SIG-M5 treated with dmso at 0.1 percent for 504 hours (cell line): Measurements from ENCODE around the gene TTLL1.
"Not testable (repeated sequence)": the region's sequence is repeated elsewhere in the genome, so short reads cannot be mapped to it uniquely, and the experiment has no call there.

Experiments used
- DNase-seq: peaks from one replicate; lab custom pipeline; 2025; ENCODE audit not compliant: unreplicated experiment; lab: John Stamatoyannopoulos, UW

Gene TTLL1

DNA sequence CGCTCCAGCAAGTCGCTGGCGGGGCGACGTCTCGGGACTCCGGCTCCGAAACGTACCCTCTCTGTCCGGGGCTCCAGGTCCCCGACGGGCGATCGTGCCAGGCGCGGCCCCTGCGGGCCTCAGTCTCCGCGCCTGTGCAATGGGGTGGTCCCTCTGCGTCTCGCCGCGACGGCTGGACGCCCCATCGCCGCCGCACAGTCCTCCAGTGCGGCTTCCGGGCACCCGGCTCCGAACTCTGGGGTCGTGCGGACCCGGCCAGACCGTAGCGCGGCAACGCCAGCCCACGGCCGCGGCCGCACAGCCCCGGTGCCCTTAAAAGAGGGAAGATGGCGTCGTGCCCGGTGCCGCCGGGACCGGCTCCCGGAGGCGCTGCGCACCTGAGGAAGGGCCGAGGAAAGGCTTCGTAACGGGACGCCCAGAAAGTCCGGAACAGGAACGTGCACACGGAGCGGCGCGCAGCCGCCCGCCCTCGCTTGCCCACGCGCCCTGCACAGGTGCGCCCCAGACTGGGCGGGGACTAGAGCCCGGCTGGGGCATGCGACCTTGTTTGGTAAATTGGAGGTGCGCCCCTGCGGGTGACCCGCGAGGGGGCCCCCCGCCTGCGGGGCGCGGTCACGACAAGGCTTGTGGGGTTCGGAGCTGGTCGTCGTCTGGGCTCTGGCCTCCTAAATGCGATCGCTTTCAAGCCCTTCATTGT, 21.9 kb upstream of the TTLL1 start:
- no peak for DNase-seq

GRCh38 chr22:43110444-43110926, 21.3 kb upstream of the TTLL1 start, which contains the start of gene BIK:
TSS of gene BIK (plus strand) at chr22:43110750. CDS start at chr22:43124023, 13,273 bp downstream.
- no peak for DNase-seq

- no peak for DNase-seq
Observed at GRCh38 chr22:43109921-43110443, 20.8 kb upstream of the TTLL1 start.

DNA sequence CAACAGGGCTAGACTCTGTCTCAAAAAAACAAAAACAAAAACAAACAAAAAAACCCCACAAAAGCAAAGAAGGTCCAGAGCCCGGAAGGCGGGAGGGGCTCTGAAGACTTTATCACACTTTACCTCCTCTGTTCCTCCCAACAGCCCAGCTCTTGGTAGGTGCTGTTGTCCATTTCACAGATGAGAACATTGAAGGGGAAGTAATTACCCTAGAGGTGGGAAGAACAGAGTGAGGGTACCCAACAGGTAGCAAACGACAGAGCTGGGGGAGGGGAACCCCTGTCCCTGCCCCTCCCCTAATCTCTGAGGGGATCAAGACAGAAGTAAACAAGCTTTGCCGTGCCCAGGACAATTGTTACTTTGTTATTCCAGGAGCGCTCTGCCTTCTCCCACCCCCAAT, 20.3 kb upstream of the TTLL1 start:
- no peak for DNase-seq

DNA sequence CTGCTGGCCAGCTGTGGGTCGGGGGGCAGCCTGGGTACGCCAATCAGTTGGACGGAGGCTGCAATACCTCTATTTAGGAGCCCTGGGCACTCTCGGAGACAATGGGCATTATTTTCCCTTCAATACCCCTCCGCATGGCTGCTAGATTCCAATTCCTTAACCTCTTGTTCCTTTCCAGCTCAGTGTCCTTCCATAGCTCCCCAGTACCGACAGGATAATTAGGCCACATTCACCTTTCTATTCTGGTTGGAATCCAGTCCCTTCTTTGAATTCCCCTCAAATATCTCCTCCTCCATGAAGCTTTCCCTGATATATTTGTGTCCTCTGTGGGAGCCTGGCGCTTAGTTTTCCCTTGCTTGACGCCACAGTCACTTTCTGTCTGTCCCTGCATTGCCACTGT, 17.1 kb upstream of the TTLL1 start:
- DNase-seq, result no peak

GRCh38 chr22:43104950-43105349, 15.8 kb upstream of the TTLL1 start:
- not testable (repeated sequence) for DNase-seq

- DNase-seq, result not testable (repeated sequence)
Observed at GRCh38 chr22:43104056-43104625, 14.9 kb upstream of the TTLL1 start.

GRCh38 chr22:43101306-43101705, 12.1 kb upstream of the TTLL1 start:
- DNase-seq, result no peak

GRCh38 chr22:43100225-43100624, 11.0 kb upstream of the TTLL1 start:
- no peak for DNase-seq

DNA sequence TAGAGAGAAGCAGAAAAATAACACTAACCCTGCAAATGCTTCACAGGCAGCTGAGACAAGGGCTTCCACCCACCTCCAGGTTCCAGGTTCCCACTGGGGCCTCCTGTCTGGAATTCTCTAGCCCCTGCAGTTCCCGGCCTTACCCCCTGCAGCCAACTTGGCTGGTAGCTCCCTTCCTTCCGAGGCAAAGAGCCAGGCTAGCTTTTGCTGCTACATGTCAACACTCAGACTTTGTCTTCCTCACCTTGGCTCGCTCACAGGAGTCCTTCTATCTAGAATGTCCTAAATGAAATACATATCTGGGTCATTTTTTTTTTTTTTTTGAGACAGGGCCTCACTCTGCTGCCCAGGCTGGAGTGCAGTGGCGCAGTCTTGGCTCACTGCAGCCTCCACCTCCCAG, 9.9 kb upstream of the TTLL1 start:
- no peak for DNase-seq

DNA sequence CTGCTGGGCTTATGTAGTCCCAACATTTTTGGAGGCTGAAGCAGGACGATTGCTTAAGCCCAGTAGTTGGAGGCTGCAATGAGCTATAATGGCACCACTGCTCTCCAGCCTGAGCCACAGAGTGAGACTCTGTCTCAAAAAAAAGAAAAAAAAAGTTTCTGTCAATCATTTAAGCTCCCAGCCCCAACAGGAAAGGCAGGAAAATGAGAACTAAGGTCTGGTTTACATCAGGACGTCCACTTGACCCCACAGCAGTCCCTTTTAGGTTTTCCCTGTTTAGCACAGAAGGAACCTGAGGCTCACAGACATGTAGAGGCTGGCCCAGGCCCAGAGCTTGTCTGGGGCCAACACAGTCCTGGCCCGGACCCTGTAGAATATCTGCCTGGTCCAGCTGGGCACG, 9.2 kb upstream of the TTLL1 start:
- DNase-seq, result no peak

- DNase-seq, result no peak
Observed at GRCh38 chr22:43096420-43096819, 7.2 kb upstream of the TTLL1 start.

- DNase-seq, result no peak
Observed at GRCh38 chr22:43094551-43094950, 5.4 kb upstream of the TTLL1 start.

DNA sequence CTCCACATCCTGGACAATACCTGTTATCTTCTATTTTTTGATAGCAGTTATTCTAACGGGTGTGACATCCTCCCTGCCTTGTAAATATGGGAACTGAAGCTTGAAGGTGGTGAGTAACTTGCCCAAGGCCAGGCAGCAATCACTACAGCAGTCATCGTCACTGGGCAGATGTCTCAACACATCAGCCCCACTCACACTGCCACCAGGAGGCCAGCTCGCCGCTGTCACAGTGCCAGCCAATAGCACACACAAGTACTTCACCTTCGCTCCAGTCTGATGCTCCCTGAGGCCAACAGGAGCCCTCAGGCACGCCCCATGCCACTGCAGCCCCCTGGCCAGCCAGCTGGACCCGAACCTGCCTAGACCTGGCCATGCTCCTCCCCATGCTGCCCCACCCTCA, 4.9 kb upstream of the TTLL1 start:
- DNase-seq, result peak; percentile 90

- peak; percentile 75 for DNase-seq
Observed at GRCh38 chr22:43092085-43092484, 2.9 kb upstream of the TTLL1 start.

- DNase-seq, result peak; percentile 91
Observed at GRCh38 chr22:43090130-43090789, 1.1 kb upstream of the TTLL1 start.

DNA sequence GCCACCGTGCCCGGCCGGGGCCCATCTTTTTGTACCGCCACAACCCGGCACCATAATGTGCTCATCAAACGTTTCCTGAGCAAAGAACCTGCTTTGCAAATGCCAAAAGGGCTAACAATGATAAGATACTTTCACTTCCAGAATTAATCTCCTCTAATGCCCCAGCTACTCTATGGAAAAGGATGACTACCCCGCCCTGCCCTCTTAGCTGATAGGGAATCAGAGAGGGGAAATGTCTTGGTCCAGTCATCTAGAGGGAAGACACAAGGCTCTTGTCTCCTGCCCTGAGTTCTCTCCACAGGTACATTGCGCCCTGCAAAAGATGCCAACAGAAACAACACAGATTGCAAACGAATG, 586 bp downstream of the TTLL1 start:
- DNase-seq, result peak; percentile 35

DNA sequence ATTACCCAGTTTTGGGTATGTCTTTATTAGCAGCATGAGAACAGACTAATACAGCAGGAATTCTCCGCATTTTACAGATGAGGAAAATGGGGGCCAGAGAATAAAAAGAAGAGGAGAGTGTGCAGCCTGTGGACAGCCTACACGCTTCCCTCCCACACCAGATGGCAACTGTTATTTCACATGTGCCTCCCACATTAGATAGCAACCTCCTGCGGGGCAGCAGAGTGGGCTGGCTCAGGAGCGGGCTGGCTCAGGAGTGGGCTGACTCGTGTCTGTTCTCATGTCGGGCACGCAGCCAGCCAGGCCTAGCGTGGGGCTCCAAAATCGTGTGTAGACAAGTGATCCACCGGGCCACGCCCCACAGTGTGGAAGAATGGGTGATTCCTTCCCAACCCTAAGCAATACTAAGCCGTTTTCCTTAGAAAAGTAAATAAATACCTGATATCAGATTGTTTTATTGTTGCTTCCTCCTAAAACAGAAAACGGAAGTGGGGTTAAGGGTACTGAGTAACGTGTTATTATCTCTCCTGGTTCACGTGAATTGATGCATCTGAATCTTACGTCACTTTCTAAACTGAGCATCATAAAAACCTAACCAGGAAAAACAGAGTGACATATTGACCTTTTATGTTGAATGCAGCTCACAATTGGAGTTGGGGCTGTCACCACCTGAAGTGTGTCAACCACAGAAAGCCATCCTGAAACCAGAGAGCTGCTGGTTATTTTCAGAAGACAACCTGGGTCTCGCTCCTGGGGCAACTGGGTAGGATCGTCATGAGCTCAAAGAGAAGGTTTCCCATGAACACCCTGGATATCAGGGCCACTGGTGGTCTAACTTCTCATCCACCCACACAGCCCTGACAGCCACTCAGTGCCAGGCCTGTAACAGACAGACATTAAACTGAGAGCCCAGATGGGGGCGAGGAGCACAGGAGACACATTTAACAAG, 3.3 kb downstream of the TTLL1 start:
- DNase-seq, result no peak

DNA sequence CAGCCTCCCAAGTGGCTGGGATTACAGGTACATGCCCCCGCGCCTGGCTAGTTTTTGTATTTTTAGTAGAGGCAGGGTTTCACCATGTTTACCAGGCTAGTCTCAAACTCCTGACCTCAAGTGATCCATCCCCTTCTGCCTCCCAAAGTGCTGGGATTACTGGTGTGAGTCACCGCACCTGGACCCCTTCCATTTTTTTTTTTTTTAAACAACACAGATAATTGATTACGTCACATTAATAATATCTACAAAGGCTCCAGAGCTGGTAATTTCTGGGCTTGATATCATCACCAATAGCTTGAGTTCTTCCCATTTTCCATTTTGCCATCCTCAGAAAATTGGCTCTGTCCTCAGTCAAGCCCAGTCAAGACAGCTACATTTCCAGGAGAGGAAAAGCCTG, 7.2 kb downstream of the TTLL1 start:
- DNase-seq, result no peak

DNA sequence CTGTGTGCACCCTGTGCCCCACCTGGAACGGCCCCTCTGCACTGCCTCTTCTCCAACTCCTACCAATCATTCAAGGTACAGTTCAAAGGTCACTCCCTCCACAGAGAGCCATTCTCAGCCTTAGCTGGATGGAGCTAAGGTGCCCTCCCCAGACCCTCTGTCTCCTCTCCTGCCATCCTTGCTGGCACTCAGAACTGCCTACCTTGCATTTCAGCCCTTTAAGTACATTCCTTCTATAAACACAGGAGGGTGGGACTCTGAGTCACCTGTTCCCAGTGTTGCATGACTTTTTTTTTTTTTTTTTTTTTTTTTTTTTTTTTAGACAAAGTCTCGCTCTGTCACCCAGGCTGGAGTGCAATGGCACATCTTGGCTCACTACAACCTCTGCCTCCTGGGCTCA, 8.6 kb downstream of the TTLL1 start:
- no peak for DNase-seq

- no peak for DNase-seq
Observed at GRCh38 chr22:43079742-43080141, 9.4 kb downstream of the TTLL1 start.
